NB4 (cell line): Measurements from ENCODE around the gene DCTD.

ENCODE experiments used
- CTCF ChIP-seq: IDR thresholded peaks from one replicate; pipeline ENCODE4 v1.5.1; 2012; ENCODE audit warnings: low read depth, low read length
- MAX ChIP-seq: IDR thresholded peaks from 2 replicates; pipeline ENCODE4 v1.6.1; 2011; ENCODE audit warnings: low read depth, low read length

GRCh38 chr4:182913036-182913435 lies 4.2 kb downstream of the DCTD start:
- TF ChIP-seq MAX (no peak), CTCF (no peak)
